H9 (cell line): ENCODE results near the gene TPCN2. TPM values are rescaled to one million over a fixed set of nuclear protein-coding genes. Genes with fewer than 3 reads are reported as not detected.

Experiments used
- DNase-seq: peaks from one replicate; pipeline ENCODE4 v3.0.0-alpha.2; 2017
- H2AFZ ChIP-seq: one replicate; pipeline ENCODE4 v1.6.1; 2013; ENCODE audit warnings: mild to moderate bottlenecking, low read length, control low read depth, moderate library complexity
- H2AK5ac ChIP-seq: 2 replicates; pipeline ENCODE4 v1.6.1; 2013; ENCODE audit warnings: low read length, control low read depth, mixed read lengths; ENCODE audit not compliant: insufficient read length
- H2BK120ac ChIP-seq: one replicate; pipeline ENCODE4 v1.6.1; 2013; ENCODE audit warnings: low read depth, mild to moderate bottlenecking, low read length, control low read depth, inconsistent platforms; ENCODE audit not compliant: poor library complexity, severe bottlenecking
- H2BK12ac ChIP-seq: 2 replicates; pipeline ENCODE4 v1.6.1; 2013; ENCODE audit warnings: low read length, control low read depth, mixed read lengths, low read depth; ENCODE audit not compliant: insufficient read length
- H2BK15ac ChIP-seq: 2 replicates; pipeline ENCODE4 v1.6.1; 2013; ENCODE audit warnings: low read depth, low read length, control low read depth
- H2BK20ac ChIP-seq: one replicate; pipeline ENCODE4 v1.6.1; 2013; ENCODE audit warnings: low read depth, mild to moderate bottlenecking, low read length, control low read depth, inconsistent platforms; ENCODE audit not compliant: poor library complexity, severe bottlenecking
- H2BK5ac ChIP-seq: 2 replicates; pipeline ENCODE4 v1.6.1; 2013; ENCODE audit warnings: low read length, control low read depth, mixed read lengths; ENCODE audit not compliant: insufficient read length
- H3K14ac ChIP-seq: 2 replicates; pipeline ENCODE4 v1.6.1; 2013; ENCODE audit warnings: low read length, control low read depth; ENCODE audit not compliant: insufficient read depth
- H3K18ac ChIP-seq: 2 replicates; pipeline ENCODE4 v1.6.1; 2013; ENCODE audit warnings: low read depth, mild to moderate bottlenecking, mixed read lengths, low read length, control low read depth; ENCODE audit not compliant: insufficient read length
- H3K23ac ChIP-seq: 2 replicates; pipeline ENCODE4 v1.6.1; 2013; ENCODE audit warnings: low read length, control low read depth, mixed read lengths, low read depth; ENCODE audit not compliant: insufficient read length
- H3K23me2 ChIP-seq: 2 replicates; pipeline ENCODE4 v1.6.1; 2013; ENCODE audit warnings: low read depth, mild to moderate bottlenecking, mixed read lengths, low read length, control low read depth; ENCODE audit not compliant: insufficient read length, poor library complexity, severe bottlenecking
- H3K27ac ChIP-seq: 2 replicates; pipeline ENCODE4 v1.5.1; 2013; ENCODE audit warnings: low read length, control low read depth, mixed read lengths, low read depth; ENCODE audit not compliant: insufficient read length
- H3K27me3 ChIP-seq: 2 replicates; pipeline ENCODE4 v1.6.1; 2013; ENCODE audit warnings: low read length, control low read depth, inconsistent platforms; ENCODE audit not compliant: insufficient read depth
- H3K4ac ChIP-seq: 2 replicates; pipeline ENCODE4 v1.6.1; 2013; ENCODE audit warnings: low read depth, mild to moderate bottlenecking, control low read depth, inconsistent platforms, low read length, moderate library complexity
- H3K4me1 ChIP-seq: 2 replicates; pipeline ENCODE4 v1.6.1; 2013; ENCODE audit warnings: low read length, control low read depth, inconsistent platforms; ENCODE audit not compliant: insufficient read depth
- H3K4me2 ChIP-seq: 2 replicates; pipeline ENCODE4 v1.6.1; 2013; ENCODE audit warnings: low read length, control low read depth, mixed read lengths; ENCODE audit not compliant: insufficient read length, insufficient read depth
- H3K56ac ChIP-seq: 2 replicates; pipeline ENCODE4 v1.6.1; 2013; ENCODE audit warnings: low read depth, mild to moderate bottlenecking, mixed read lengths, low read length, control low read depth; ENCODE audit not compliant: insufficient read length
- H3K79me1 ChIP-seq: 2 replicates; pipeline ENCODE4 v1.6.1; 2013; ENCODE audit warnings: low read depth, mild to moderate bottlenecking, moderate library complexity, low read length, control low read depth, inconsistent platforms; ENCODE audit not compliant: insufficient read depth, poor library complexity, severe bottlenecking
- H3K79me2 ChIP-seq: 2 replicates; pipeline ENCODE4 v1.6.1; 2013; ENCODE audit warnings: low read length, control low read depth, inconsistent platforms; ENCODE audit not compliant: insufficient read depth
- H3K9ac ChIP-seq: 2 replicates; pipeline ENCODE4 v1.6.1; 2013; ENCODE audit warnings: low read length, control low read depth, mixed read lengths; ENCODE audit not compliant: insufficient read length; ENCODE audit errors: extremely low read depth
- H3K9me3 ChIP-seq: one replicate; pipeline ENCODE4 v1.6.1; 2013; ENCODE audit warnings: low read depth, low read length, inconsistent platforms; ENCODE audit not compliant: control insufficient read depth
- H3T11ph ChIP-seq: one replicate; pipeline ENCODE4 v1.6.1; 2013; ENCODE audit warnings: mild to moderate bottlenecking, low read length, control low read depth, inconsistent platforms
- H4K20me1 ChIP-seq: one replicate; pipeline ENCODE4 v1.6.1; 2013; ENCODE audit not compliant: control insufficient read depth, insufficient read length, insufficient read depth
- H4K5ac ChIP-seq: 2 replicates; pipeline ENCODE4 v1.6.1; 2013; ENCODE audit warnings: low read depth, mild to moderate bottlenecking, mixed read lengths, low read length, control low read depth; ENCODE audit not compliant: insufficient read length
- H4K8ac ChIP-seq: replicated peaks from 2 replicates; pipeline ENCODE4 v1.6.1; 2013; ENCODE audit warnings: low read length, control low read depth, mixed read lengths, low read depth; ENCODE audit not compliant: insufficient read length
- H4K91ac ChIP-seq: 2 replicates; pipeline ENCODE4 v1.6.1; 2013; ENCODE audit warnings: low read depth, mild to moderate bottlenecking, moderate library complexity, mixed read lengths, low read length, control low read depth; ENCODE audit not compliant: insufficient read length
- H3K27ac Mint-ChIP-seq, 3 experiments: 2 replicates in 2 of 3; 3 replicates in 1 of 3; pipeline ENCODE4 v1.8.0; 2020 to 2021; ENCODE audit warnings: mixed read lengths in 3 of 3, mild to moderate bottlenecking in 1 of 3, moderate library complexity in 1 of 3
- H3K27me3 Mint-ChIP-seq: 2 replicates; pipeline ENCODE4 v1.8.0; 2021; ENCODE audit warnings: low read depth, mild to moderate bottlenecking, moderate library complexity, mixed read lengths
- H3K36me3 Mint-ChIP-seq, 3 experiments: 2 replicates in 2 of 3; 3 replicates in 1 of 3; pipeline ENCODE4 v1.8.0; 2020 to 2021; ENCODE audit warnings: low read depth in 3 of 3, mixed read lengths in 3 of 3; ENCODE audit not compliant: insufficient read depth in 1 of 3
- H3K4me1 Mint-ChIP-seq, 2 experiments: 2 replicates each; pipeline ENCODE4 v1.8.0; 2020; ENCODE audit warnings: mixed read lengths in 2 of 2
- H3K4me3 Mint-ChIP-seq, 2 experiments: 2 replicates in 1 of 2; 3 replicates in 1 of 2; pipeline ENCODE4 v1.8.0; 2020 to 2021; ENCODE audit warnings: mild to moderate bottlenecking in 2 of 2, mixed read lengths in 2 of 2, moderate library complexity in 1 of 2
- H3K9me3 Mint-ChIP-seq, 2 experiments: 2 replicates in 1 of 2; 3 replicates in 1 of 2; pipeline ENCODE4 v1.8.0; 2020; ENCODE audit warnings: mild to moderate bottlenecking in 2 of 2, mixed read lengths in 2 of 2, moderate library complexity in 1 of 2
- WGBS: extraction: QIAGEN DNeasy Blood & Tissue Kit; methylation state at CpG from one replicate; pipeline ENCODE4 v1.1.7; 2013; ENCODE audit warnings: missing lambda C conversion rate, low lambda C conversion rate, mixed read lengths; ENCODE audit not compliant: insufficient read length; ENCODE audit errors: extremely low coverage; 5-methylcytosine and 5-hydroxymethylcytosine counted together
- total RNA-seq: library from RNA; stranded (reverse); gene quantifications from 2 replicates; pipeline ENCODE4 v1.2.1, GENCODE V29; 2021
- TF ChIP-seq, protein P1 (sequence below): fragments of 200-600 bp; sonication (generic); conservative IDR thresholded peaks from 3 replicates; pipeline ENCODE4 v1.8.0; 2021; ENCODE audit warnings: antibody characterized with exemption, mild to moderate bottlenecking

Gene TPCN2
- total RNA-seq, 1 experiment from 2014 or later, result 16.8 TPM

GRCh38 chr11:69018924-69019323 lies 29.8 kb upstream of the TPCN2 start:
- peaks cover 3% of the 10 kb centered on the region for H3K23me2 ChIP-seq
- H3K9me3 ChIP-seq, result no peaks in the 10 kb centered on the region
- no peak overlapping the region for H3K4ac ChIP-seq
- H3K4me1 ChIP-seq, result peaks cover 1% of the 10 kb centered on the region; the same call in 1 of the 2 replicates
- Mint-ChIP-seq H3K27me3 (peaks cover 7% of the 10 kb centered on the region), H3K27ac (no peak overlapping the region), H3K36me3 (no peaks in the 10 kb centered on the region), H3K9me3 (peaks cover 0 to 3% of the 10 kb centered on the region in 2 experiments; a peak in 1 of 5 replicates), H3K4me1 (peaks cover 11 to 12% of the 10 kb centered on the region in 2 experiments), H3K4me3 (no peak overlapping the region)
- H3K27ac ChIP-seq, result no peak overlapping the region
- TF ChIP-seq, protein P1, sequence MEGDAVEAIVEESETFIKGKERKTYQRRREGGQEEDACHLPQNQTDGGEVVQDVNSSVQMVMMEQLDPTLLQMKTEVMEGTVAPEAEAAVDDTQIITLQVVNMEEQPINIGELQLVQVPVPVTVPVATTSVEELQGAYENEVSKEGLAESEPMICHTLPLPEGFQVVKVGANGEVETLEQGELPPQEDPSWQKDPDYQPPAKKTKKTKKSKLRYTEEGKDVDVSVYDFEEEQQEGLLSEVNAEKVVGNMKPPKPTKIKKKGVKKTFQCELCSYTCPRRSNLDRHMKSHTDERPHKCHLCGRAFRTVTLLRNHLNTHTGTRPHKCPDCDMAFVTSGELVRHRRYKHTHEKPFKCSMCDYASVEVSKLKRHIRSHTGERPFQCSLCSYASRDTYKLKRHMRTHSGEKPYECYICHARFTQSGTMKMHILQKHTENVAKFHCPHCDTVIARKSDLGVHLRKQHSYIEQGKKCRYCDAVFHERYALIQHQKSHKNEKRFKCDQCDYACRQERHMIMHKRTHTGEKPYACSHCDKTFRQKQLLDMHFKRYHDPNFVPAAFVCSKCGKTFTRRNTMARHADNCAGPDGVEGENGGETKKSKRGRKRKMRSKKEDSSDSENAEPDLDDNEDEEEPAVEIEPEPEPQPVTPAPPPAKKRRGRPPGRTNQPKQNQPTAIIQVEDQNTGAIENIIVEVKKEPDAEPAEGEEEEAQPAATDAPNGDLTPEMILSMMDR, result no peak
- no peak overlapping the region for H4K8ac ChIP-seq
- DNase-seq, result no peak
- H3T11ph ChIP-seq, result no peak overlapping the region
- no peak overlapping the region for H3K18ac ChIP-seq
- H4K91ac ChIP-seq, result no peak overlapping the region
- H2BK20ac ChIP-seq, result no peak overlapping the region
- no peak overlapping the region for H4K5ac ChIP-seq
- no peaks in the 10 kb centered on the region for H3K27me3 ChIP-seq
- H4K20me1 ChIP-seq, result no peaks in the 10 kb centered on the region
- no peak overlapping the region for H3K23ac ChIP-seq
- no peak overlapping the region for H2AFZ ChIP-seq
- H2BK120ac ChIP-seq, result no peak overlapping the region
- H3K56ac ChIP-seq, result no peak overlapping the region
- H2AK5ac ChIP-seq, result no peak overlapping the region
- no peaks in the 10 kb centered on the region for H3K79me1 ChIP-seq
- no peak overlapping the region for H2BK5ac ChIP-seq
- no CpG with 5 or more reads among the region's 13 CpGs for WGBS
- no peak overlapping the region for H3K9ac ChIP-seq
- H2BK15ac ChIP-seq, result no peak overlapping the region
- no peak overlapping the region for H3K14ac ChIP-seq
- H3K4me2 ChIP-seq, result no peak overlapping the region
- no peak overlapping the region for H2BK12ac ChIP-seq
- H3K79me2 ChIP-seq, result no peaks in the 10 kb centered on the region
